HEK293 (cell line): Measurements from ENCODE around the gene SH2D7.

Experiments used
- BCL11A ChIP-seq: fragments of 450-650 bp; formaldehyde crosslinking; IDR thresholded peaks from 2 replicates; pipeline ENCODE4 v1.5.1; 2016; ENCODE audit warnings: low read depth, missing biosample characterization, missing genetic modification characterization
- CTCF ChIP-seq: fragments of 450-650 bp; formaldehyde crosslinking; IDR thresholded peaks from 2 replicates; pipeline ENCODE4 v1.5.1; 2016; ENCODE audit warnings: missing biosample characterization, missing genetic modification characterization
- ELK4 ChIP-seq: IDR thresholded peaks from 2 replicates; pipeline ENCODE4 v1.6.1; 2011; ENCODE audit warnings: mild to moderate bottlenecking, low read depth, low read length, borderline replicate concordance
- PRDM1 ChIP-seq: fragments of 450-650 bp; formaldehyde crosslinking; IDR thresholded peaks from 2 replicates; pipeline ENCODE4; 2016; ENCODE audit warnings: missing biosample characterization, missing genetic modification characterization
- ZBTB1 ChIP-seq: fragments of 450-650 bp; formaldehyde crosslinking; IDR thresholded peaks from 2 replicates; pipeline ENCODE4 v1.5.1; 2016; ENCODE audit warnings: missing biosample characterization, missing genetic modification characterization
- ZNF133 ChIP-seq: fragments of 450-650 bp; formaldehyde crosslinking; IDR thresholded peaks from 2 replicates; pipeline ENCODE4 v1.5.1; 2016; ENCODE audit warnings: missing biosample characterization, missing genetic modification characterization
- ZNF391 ChIP-seq: fragments of 450-650 bp; formaldehyde crosslinking; IDR thresholded peaks from 2 replicates; pipeline ENCODE4 v1.5.1; 2016; ENCODE audit warnings: low read depth, missing biosample characterization, missing genetic modification characterization, borderline replicate concordance
- ZNF530 ChIP-seq: fragments of 450-650 bp; formaldehyde crosslinking; IDR thresholded peaks from 2 replicates; pipeline ENCODE4 v1.5.1; 2016; ENCODE audit warnings: low read depth, missing biosample characterization, missing genetic modification characterization
- ZNF544 ChIP-seq: fragments of 450-650 bp; formaldehyde crosslinking; IDR thresholded peaks from 2 replicates; pipeline ENCODE4 v1.5.0; 2017; ENCODE audit warnings: missing biosample characterization, missing genetic modification characterization
- ZNF580 ChIP-seq: fragments of 450-650 bp; formaldehyde crosslinking; IDR thresholded peaks from 2 replicates; pipeline ENCODE4 v1.5.1; 2016; ENCODE audit warnings: missing biosample characterization, missing genetic modification characterization
- ZNF585B ChIP-seq: fragments of 450-650 bp; formaldehyde crosslinking; IDR thresholded peaks from 2 replicates; pipeline ENCODE4 v1.5.1; 2016; ENCODE audit warnings: missing biosample characterization, missing genetic modification characterization
- ZNF626 ChIP-seq: fragments of 450-650 bp; sonication (Bioruptor Pico); formaldehyde crosslinking; IDR thresholded peaks from 2 replicates; pipeline ENCODE4 v1.5.1; 2018; ENCODE audit warnings: missing biosample characterization, missing genetic modification characterization, inconsistent platforms
- ZSCAN18 ChIP-seq: fragments of 450-650 bp; formaldehyde crosslinking; IDR thresholded peaks from 2 replicates; pipeline ENCODE4 v1.5.1; 2016; ENCODE audit warnings: missing biosample characterization, missing genetic modification characterization

- TF ChIP-seq ZNF585B (tag by site-specific recombination) (no peak), ELK4 (no peak), ZNF626 (no peak), ZNF133 (no peak), CTCF (tag by site-specific recombination) (no peak), ZSCAN18 (tag by site-specific recombination) (no peak), ZNF391 (no peak), ZNF580 (no peak), ZNF544 (tag by site-specific recombination) (no peak), ZBTB1 (tag by site-specific recombination) (no peak), ZNF530 (tag by site-specific recombination) (no peak), BCL11A (no peak), PRDM1 (no peak)
Observed at GRCh38 chr15:78059110-78059839, 33.1 kb upstream of the SH2D7 start.
